ENCODE data around the gene NADSYN1. TPM values are rescaled to one million over a fixed set of nuclear protein-coding genes. Genes with fewer than 3 reads are reported as not detected.
"Not testable (repeated sequence)": the region's sequence is repeated elsewhere in the genome, so short reads cannot be mapped to it uniquely, and the experiment has no call there.

The NADSYN1 gene
- total RNA-seq, 1 donor from 2014 or later = 68.9 TPM

GRCh38 chr11:71526796-71527575 lies 74.0 kb downstream of the NADSYN1 start, which contains the start of gene KRTAP5-7:
KRTAP5-7 (plus strand) TSS chr11:71527267; CDS start chr11:71527301, 34 bp downstream.
- not testable (repeated sequence) for DNase-seq (ENCODE audit: low read depth)

DNA sequence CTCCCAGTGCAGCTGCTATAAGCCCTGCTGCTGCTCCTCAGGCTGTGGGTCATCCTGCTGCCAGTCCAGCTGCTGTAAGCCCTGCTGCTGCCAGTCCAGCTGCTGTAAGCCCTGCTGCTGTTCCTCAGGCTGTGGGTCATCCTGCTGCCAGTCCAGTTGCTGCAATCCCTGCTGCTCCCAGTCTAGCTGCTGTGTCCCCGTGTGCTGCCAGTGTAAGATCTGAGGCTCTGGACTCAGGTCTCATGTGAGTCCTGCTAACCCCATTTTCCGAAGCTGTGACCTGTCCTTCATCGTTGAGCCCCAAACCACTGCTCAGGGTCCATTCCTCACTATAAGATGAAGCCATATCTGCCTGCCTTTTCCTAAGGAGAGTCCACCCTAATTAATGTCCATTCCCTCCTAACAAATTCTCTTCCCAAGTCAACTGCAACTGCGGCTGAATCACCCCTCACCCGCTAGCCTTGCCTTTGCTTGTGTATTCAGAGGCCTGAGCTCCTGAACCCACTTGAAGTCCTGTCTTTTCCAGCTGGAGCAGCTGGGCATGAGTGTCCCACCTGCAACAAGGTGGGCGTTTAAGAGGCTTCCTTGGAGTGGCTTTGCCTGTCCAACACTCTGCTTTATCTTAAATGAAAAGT lies 74.7 kb downstream of the NADSYN1 start:
- no peak for DNase-seq (ENCODE audit: low read depth)

DNA sequence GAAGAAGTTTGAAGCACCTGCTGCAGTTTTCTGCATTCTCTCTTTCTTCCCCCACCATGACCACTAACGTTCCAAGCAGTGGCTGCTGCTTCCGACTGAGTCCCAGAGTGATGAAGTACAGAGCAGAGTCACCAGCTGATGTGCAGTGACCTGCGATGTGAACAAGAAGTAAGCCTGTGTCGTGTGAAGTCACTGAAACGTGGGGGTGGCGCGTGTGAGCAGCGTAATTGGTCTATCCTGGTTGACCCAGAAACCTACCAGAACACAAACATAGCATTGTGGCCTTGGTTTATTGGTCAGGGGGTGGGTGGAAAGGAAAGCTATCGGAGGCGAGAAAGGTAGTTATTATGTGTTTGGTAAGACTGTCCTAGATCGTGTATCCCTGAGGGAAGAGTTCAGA lies 77.6 kb downstream of the NADSYN1 start:
- peak; percentile 9 for DNase-seq (ENCODE audit: low read depth)

DNA sequence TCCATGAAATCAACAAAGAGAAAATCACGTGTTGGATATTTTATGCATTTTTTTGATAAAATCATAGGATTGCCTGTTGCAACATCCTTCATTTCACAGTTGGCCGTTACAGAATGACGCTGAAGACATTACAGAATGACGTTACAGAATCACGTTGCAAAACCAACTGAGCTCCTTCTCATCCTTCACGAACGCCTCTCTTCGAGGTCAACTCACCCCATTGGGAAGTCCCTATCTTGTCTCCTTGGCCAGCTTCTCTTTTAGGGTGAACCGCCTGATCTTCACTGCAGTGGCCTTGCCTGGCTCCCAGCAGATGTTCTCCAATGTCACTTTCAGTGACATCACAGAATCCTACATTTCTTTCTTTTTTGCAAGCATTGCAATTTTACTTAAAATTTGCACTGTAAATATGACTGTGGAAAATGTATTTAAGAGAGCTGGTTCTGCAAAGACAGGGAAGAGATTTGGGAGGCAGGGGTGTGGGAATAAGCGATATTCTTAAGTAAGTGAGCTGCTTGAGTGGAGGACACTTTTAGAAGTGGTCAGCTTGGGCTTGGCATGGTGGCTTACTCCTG lies 79.1 kb downstream of the NADSYN1 start:
- no peak for DNase-seq (ENCODE audit: low read depth)

DNA sequence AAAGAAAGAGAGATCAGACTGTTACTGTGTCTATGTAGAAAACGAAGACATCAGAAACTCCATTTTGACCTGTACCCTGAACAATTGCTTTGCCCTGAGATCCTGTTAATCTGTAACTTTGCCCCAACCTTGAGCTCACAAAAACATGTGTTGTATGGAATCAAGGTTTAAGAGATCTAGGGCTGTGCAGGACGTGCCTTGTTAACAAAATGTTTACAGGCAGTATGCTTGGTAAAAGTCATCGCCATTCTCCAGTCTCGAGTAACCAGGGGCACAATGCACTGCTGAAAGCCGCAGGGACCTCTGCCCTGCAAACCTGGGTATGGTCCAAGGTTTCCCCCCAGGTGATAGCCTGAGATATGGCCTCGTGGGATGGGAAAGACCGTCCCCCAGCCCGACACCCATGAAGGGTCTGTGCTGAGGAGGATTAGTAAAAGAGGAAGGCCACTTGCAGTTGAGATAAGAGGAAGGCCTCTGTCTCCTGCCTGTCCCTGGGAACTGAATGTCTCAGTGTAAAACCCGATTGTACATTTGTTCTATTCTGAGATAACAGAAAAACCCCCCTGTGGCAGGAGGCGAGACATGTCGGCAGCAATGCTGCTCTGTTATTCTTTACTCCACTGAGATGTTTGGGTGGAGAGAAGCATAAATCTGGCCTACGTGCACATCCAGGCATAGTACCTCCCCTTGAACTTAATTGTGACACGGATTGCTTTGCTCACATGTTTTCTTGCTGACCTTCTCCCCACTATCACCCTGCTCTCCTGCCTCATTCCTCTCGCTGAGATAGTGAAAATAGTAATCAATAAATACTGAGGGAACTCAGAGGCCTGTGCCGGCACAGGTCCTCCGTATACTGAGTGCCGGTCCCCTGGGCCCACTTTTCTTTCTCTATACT lies 82.0 kb downstream of the NADSYN1 start:
- peak; percentile 4 for DNase-seq (ENCODE audit: low read depth)

- no peak for DNase-seq (ENCODE audit: low read depth)
Observed at GRCh38 chr11:71535825-71536224, 82.8 kb downstream of the NADSYN1 start.

- no peak for DNase-seq (ENCODE audit: low read depth)
Observed at GRCh38 chr11:71537537-71537936, 84.5 kb downstream of the NADSYN1 start.

DNA sequence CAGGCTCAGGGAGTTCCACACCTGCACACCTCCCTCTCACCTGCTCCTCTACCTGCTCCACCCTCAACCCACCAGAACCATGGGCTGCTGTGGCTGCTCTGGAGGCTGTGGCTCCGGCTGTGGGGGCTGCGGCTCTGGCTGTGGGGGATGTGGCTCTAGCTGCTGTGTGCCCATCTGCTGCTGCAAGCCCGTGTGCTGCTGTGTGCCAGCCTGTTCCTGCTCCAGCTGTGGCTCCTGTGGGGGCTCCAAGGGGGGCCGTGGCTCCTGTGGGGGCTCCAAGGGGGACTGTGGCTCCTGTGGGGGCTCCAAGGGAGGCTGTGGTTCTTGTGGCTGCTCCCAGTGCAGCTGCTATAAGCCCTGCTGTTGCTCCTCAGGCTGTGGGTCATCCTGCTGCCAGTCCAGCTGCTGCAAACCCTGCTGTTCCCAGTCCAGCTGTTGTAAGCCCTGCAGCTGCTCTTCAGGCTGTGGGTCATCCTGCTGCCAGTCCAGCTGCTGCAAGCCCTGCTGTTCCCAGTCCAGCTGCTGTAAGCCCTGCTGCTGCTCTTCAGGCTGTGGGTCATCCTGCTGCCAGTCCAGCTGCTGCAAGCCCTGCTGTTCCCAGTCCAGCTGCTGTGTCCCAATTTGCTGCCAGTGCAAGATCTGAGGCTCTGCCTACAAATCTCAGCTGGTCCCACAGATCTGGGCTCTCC lies 85.1 kb downstream of the NADSYN1 start, which contains the start of gene KRTAP5-8:
Gene KRTAP5-8 (plus strand): TSS at position 49 of the 689 bp plus-strand sequence. CDS start 31 bp downstream, at position 80.
- not testable (repeated sequence) for DNase-seq (ENCODE audit: low read depth)

GRCh38 chr11:71538666-71538990 lies 85.6 kb downstream of the NADSYN1 start:
- no peak for DNase-seq (ENCODE audit: low read depth)

- no peak for DNase-seq (ENCODE audit: low read depth)
Observed at GRCh38 chr11:71539017-71539416, 86.0 kb downstream of the NADSYN1 start.

GRCh38 chr11:71539971-71540370 lies 87.0 kb downstream of the NADSYN1 start:
- DNase-seq (ENCODE audit: low read depth) = not testable (repeated sequence)

DNA sequence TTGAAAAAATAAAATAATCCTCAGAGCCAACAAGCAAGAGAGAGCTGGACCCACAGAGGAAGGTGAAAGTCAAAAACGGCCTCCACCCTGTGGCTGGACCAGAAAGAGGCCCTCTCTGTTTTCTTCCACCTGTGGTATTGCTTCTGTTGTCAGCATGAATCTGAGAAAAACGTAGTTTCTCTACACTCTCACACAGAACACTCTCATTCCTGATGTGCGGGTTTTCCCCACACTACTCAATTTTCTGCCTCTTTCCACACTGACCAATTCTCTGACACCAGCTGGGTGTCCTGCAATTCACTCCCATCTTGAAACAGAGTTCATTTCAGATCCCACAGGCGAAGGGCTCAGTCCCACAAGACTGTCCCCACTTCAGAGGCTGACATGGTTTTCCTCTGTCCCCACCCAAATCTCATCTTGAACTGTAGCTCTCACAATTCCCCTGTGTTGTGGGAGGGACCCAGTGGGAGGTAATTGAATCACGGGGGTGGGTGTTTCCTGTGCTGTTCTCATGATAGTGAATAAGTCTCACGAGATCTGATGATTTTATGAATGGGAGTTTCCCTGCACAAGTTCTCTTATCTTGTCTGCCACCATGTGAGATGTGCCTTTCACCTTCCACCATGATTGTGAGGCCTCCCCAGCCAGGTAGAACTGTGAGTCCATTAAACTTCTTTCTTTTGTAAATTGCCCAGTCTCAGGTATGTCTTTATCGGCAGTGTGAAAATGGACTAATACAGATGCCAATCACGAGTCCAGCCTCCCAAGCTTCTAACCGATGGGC lies 87.7 kb downstream of the NADSYN1 start:
- not testable (repeated sequence) for DNase-seq (ENCODE audit: low read depth)

DNA sequence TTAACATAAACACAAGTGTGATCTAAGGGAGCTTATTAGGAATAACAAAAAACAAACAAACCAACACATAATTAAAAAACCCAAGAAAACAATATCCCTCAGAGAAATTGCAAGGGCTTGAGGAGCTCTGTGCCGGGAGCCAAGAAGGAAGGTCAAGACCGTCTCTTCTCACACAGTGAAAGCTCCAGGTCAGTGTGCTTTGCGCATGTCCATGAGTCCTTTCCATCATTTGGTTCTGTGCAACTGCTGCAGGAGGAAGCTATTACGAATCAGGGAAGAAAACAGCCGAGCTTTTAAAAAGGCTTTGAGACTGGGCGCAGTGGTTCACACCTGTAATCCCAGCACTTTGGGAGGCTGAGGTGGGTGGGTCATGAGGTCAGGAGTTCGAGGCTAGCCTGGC lies 89.4 kb downstream of the NADSYN1 start:
- DNase-seq (ENCODE audit: low read depth) = no peak

DNA sequence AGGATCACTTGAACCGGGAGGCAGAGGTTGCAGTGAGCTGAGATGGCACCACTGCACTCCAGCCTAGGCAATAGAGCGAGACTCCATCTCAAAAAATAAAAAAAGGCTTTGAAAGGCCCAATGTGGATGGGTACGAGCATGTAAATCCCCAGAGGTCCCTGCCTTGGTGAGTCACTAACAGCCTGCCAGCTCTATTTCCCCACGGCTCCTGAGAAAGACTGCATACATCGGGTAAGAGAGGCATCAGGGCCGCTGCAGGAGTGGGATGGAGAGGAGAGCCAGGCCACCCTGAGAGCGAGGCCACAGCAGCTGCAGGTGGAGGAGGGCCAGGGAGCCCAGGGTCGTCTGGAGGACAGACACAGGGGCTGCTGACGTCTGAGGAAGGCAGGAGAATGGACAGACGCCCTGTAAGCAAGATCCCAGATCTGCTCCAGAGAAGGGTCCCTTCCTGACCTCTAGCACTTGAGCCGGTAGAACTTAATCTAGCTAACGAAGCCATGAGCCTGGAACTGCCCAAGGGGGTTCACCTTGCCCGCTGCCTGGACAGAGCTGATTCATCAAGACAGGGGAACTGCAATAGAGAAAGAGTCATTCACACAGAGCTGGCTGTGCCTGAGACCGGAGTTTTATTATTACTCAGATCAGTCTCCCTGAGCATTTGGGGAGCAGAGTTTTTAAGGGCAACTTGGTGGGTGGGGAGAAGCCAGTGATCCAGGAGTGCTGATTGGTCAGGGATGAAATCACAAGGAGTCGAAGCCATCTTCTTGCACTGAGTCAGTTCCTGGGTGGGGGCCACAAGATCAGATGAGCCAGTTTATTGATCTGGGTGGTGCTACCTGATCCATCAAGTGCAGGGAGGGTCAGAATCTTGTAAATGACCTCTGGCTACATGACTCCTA lies 90.1 kb downstream of the NADSYN1 start:
- no peak for DNase-seq (ENCODE audit: low read depth)

DNA sequence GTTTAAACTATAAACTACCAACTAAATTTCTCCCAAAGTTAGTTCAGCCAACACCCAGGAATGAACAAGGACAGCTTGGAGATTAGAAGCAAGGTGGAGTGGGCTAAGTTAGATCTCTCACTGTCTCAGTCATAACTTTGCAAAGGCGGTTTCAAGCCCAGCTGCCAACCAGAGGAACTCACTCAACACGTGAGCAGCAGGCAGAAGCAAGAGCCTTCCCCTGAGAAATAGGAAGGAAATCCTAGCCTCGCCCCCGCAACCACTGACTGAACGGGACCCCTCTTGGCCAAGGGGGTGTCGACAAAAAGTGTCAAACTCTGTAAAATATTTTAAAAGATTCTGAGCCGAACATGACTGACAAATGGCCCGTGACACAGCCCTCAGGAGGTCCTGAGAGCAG lies 90.9 kb downstream of the NADSYN1 start:
- no peak for DNase-seq (ENCODE audit: low read depth)

GRCh38 chr11:71544525-71545214 lies 91.7 kb downstream of the NADSYN1 start:
- DNase-seq (ENCODE audit: low read depth) = no peak

DNA sequence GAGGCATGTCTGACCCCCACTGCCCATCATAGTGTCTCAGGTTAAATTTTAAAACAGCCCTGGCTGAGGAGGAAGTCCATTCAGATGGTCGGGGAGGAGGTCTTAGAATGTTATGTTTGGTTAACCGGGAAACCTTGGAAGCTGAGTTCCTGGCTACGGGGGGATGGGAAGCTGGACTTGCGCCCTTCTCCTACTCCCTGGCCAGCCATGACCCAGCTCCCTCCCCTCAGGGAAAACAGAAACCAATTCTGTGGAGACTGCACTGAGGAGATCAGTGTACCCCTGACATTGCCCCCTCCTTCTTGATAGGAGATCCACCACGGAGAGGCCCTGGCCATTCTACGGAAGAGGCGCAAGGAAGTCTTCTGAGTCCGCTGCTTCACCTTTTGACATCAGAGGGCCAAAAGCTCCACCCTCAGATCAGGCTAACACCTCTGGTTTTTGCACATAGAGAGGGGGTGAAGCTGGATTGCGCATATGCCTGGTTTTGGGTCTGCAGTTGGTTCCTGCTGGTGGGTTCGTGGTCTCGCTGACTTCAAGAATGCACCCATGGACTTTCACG lies 92.5 kb downstream of the NADSYN1 start:
- DNase-seq (ENCODE audit: low read depth) = no peak

DNA sequence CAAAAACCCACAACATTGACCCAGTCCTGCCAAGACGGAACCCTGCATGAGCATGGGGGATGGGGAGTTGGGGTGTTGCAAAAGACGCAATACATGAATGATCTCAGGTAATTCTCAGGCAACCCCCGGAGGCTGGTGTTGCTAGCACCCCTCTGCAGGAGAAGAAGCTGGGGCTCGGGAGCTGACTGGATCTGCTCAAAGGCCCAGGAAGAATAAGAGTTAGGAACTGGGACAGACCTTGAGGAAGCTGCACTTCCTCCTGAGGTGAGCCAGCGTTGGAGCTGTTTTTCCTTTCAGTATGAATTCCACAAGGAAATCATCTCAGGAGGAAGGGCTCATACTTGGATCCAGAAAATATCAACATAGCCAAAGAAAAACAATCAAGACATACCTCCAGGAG lies 95.1 kb downstream of the NADSYN1 start, which contains the start of gene KRTAP5-9:
Gene KRTAP5-9 (plus strand): TSS at position 301 of the 400 bp plus-strand sequence. CDS start 238 bp downstream, outside the sequence.
- DNase-seq (ENCODE audit: low read depth) = no peak
